Osteoblast (primary cell): ENCODE measurements around the gene ZBP1. TPM values are rescaled to one million over a fixed set of nuclear protein-coding genes. Genes with fewer than 3 reads are reported as not detected.

ENCODE experiments used
- DNase-seq: peaks from one replicate; pipeline ENCODE4 v3.0.0; 2011; ENCODE audit warnings: low spot score, mixed read lengths; ENCODE audit not compliant: insufficient read length; ENCODE audit errors: missing footprints
- H2AFZ ChIP-seq: 2 replicates; pipeline ENCODE4 v1.6.0; 2011; ENCODE audit warnings: mild to moderate bottlenecking, low read length
- H3K27ac ChIP-seq: 2 replicates; pipeline ENCODE4 v1.5.1; 2011; ENCODE audit warnings: mild to moderate bottlenecking, low read depth, low read length, moderate library complexity
- H3K27me3 ChIP-seq: 2 replicates; pipeline ENCODE4 v1.6.0; 2012; ENCODE audit warnings: mild to moderate bottlenecking, control low read depth, inconsistent platforms, low read length, moderate library complexity; ENCODE audit not compliant: insufficient read depth
- H3K36me3 ChIP-seq: 2 replicates; pipeline ENCODE4 v1.5.1; 2011; ENCODE audit warnings: mild to moderate bottlenecking, low read length, control low read depth, moderate library complexity; ENCODE audit not compliant: insufficient read depth
- H3K4me1 ChIP-seq: 2 replicates; pipeline ENCODE4 v1.5.1; 2011; ENCODE audit warnings: mild to moderate bottlenecking, low read length, control low read depth, moderate library complexity; ENCODE audit not compliant: insufficient read depth
- H3K4me2 ChIP-seq: 2 replicates; pipeline ENCODE4 v1.6.0; 2011; ENCODE audit warnings: mild to moderate bottlenecking, low read length; ENCODE audit not compliant: insufficient read depth
- H3K4me3 ChIP-seq: fragments of 200-600 bp; sonication (generic); 3 replicates; pipeline ENCODE4 v1.5.1; 2012; ENCODE audit warnings: mild to moderate bottlenecking, low read length, inconsistent platforms; ENCODE audit not compliant: insufficient read depth
- H3K79me2 ChIP-seq: 2 replicates; pipeline ENCODE4 v1.6.0; 2012; ENCODE audit warnings: mild to moderate bottlenecking, low read length, control low read depth, inconsistent platforms; ENCODE audit not compliant: insufficient read depth
- H3K9me3 ChIP-seq: 2 replicates; pipeline ENCODE4 v1.5.1; 2011; ENCODE audit warnings: low read depth, low read length, control low read depth
- H4K20me1 ChIP-seq: 2 replicates; pipeline ENCODE4 v1.6.0; 2012; ENCODE audit warnings: mild to moderate bottlenecking, low read length, control low read depth; ENCODE audit not compliant: insufficient read depth
- total RNA-seq: library from RNA; depleted of rRNA; stranded (reverse); fragments of >200 nt; gene quantifications from 2 replicates; pipeline ENCODE4 v1.2.3, GENCODE V29; 2012
- TF ChIP-seq, protein P1 (sequence below): IDR thresholded peaks from 2 replicates; pipeline ENCODE4 v1.5.1; 2011; ENCODE audit warnings: mild to moderate bottlenecking, low read depth, low read length, moderate library complexity; ENCODE audit errors: extremely low read depth

Gene ZBP1
- total RNA-seq, 1 donor = not detected

DNA sequence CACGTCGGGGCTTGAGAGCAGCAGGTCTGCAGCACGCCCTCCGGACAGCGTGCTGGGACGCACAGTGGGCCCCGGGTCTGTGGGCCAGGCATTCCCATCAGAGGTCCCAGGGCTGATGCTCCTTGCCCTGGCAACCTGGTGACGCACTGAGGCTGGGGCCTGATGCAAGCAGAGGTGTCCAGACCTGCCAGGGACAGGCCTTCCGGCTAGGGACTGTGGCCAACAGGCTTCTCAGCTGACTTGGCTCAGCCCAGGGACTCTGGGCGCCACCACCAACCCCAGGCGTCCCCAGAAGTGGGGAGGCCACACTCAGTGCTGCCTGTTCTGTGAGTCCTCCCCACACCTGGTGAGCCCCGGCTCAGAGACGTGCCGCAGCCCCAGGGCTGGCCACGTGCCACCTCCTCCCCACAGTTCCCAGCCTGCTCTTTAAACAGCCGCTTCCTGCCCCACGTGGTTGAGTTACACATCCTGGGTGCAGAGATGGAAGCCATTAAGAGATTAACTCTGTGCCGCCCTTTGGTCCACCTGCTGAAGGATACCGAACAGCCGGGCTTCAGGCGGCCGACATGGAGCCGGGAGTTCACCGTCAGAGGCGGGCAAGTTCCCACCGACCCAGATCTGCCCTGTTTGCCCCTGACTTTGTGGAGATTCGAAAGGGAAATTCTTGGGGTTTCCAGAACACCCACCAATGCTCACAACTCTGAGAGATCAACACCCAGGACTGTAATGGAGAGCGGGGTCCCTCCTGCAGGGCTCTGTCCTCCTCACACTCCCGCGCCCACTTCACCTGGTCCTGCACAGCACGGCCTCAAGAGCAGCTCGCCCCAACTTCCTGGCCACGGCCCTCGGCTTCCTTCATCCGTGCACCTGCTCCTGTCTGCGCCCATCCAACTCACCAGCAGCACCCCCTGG lies 37.6 kb upstream of the ZBP1 start:
- no peaks in the 10 kb centered on the region for H3K36me3 ChIP-seq
- no peaks in the 10 kb centered on the region for H3K27me3 ChIP-seq
- peak; percentile 84 for DNase-seq
- H3K9me3 ChIP-seq = no peaks in the 10 kb centered on the region
- H3K4me2 ChIP-seq = no peak overlapping the region
- peaks cover 28% of the 10 kb centered on the region for H4K20me1 ChIP-seq
- no peak overlapping the region for H3K4me3 ChIP-seq
- TF ChIP-seq, protein P1, sequence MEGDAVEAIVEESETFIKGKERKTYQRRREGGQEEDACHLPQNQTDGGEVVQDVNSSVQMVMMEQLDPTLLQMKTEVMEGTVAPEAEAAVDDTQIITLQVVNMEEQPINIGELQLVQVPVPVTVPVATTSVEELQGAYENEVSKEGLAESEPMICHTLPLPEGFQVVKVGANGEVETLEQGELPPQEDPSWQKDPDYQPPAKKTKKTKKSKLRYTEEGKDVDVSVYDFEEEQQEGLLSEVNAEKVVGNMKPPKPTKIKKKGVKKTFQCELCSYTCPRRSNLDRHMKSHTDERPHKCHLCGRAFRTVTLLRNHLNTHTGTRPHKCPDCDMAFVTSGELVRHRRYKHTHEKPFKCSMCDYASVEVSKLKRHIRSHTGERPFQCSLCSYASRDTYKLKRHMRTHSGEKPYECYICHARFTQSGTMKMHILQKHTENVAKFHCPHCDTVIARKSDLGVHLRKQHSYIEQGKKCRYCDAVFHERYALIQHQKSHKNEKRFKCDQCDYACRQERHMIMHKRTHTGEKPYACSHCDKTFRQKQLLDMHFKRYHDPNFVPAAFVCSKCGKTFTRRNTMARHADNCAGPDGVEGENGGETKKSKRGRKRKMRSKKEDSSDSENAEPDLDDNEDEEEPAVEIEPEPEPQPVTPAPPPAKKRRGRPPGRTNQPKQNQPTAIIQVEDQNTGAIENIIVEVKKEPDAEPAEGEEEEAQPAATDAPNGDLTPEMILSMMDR = no peak
- H3K4me1 ChIP-seq = no peaks in the 10 kb centered on the region
- H3K27ac ChIP-seq = no peak overlapping the region
- H2AFZ ChIP-seq = no peak overlapping the region
- peaks cover 7% of the 10 kb centered on the region for H3K79me2 ChIP-seq

DNA sequence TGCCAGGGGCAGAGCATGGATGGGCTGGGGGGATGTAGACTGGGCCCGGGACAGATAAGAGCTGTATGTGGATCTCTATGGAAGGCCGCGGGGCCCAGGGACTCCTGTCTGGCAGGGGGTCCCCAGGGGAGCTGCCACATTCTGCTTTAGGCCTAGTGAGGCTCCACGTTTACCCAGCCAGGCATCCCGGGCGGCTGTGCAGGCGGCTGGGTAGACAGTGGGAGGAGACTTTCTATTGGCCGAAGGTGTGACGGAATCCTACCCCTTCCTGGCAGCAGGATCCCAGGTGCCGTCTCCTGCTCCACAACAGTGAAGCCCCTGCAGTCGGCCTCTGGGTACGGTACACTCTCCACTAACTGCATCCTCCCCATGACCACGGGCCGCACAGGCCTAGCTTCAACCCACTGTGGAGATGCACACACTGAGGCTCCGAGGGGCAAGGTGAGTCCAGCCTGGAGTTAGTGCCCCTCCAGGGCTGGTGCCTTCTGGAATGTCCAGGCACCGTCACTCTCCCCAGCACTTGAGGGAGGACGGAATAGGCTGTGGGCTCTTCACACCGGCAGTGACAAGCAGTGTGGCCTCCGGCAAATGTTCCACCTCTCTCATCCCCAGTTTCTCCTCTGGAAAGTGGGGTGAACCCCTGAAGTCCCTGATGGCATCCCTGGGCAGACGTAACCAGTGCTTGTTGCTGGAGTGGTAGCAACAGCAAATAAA lies 36.8 kb upstream of the ZBP1 start:
- Histone ChIP-seq H3K79me2 (peaks cover 7% of the 10 kb centered on the region), H3K36me3 (peaks cover 4% of the 10 kb centered on the region), H3K4me2 (no peak overlapping the region), H3K9me3 (no peaks in the 10 kb centered on the region), H3K27me3 (no peaks in the 10 kb centered on the region), H4K20me1 (peaks cover 27% of the 10 kb centered on the region), H3K4me3 (no peak overlapping the region), H3K27ac (no peak overlapping the region), H3K4me1 (no peaks in the 10 kb centered on the region), H2AFZ (no peak overlapping the region)
- TF ChIP-seq, protein P1 = no peak
- peak; percentile 66 for DNase-seq

DNA sequence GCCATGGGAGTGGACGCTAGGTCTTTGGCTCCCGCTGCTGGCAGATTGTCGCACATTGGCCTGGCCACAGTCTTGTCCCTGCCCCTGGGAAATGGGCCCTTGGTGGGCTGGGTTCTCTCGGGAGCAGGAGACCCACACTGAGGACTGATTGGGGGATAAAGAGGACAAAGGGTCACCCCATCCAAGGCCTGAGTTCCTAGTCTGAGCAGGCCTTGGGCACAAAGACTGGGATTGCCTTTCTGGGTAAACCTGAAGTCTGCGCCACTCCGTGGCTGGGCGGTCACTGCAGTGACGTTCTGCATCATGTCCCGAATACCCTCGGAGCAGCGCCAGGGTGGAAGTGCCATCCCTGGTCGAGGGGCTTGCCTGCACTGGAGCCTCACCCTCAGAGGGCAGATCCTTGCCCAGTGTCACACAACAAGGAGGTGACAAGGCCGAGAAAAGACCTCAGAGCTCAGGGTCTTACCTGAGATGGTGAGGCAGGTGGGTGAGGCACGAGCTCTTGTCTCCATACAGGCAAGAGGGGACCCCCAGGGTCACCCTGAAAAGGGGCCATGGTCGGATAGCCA lies 36.1 kb upstream of the ZBP1 start:
- peaks cover 7% of the 10 kb centered on the region for H3K36me3 ChIP-seq
- H2AFZ ChIP-seq = no peak overlapping the region
- H4K20me1 ChIP-seq = peaks cover 23% of the 10 kb centered on the region
- H3K27me3 ChIP-seq = no peaks in the 10 kb centered on the region
- no peak overlapping the region for H3K4me2 ChIP-seq
- peaks cover 4% of the 10 kb centered on the region for H3K79me2 ChIP-seq
- H3K4me1 ChIP-seq = no peaks in the 10 kb centered on the region
- TF ChIP-seq, protein P1 = no peak
- H3K9me3 ChIP-seq = no peaks in the 10 kb centered on the region
- peak; percentile 71 for DNase-seq
- H3K27ac ChIP-seq = no peak overlapping the region
- no peak overlapping the region for H3K4me3 ChIP-seq

DNA sequence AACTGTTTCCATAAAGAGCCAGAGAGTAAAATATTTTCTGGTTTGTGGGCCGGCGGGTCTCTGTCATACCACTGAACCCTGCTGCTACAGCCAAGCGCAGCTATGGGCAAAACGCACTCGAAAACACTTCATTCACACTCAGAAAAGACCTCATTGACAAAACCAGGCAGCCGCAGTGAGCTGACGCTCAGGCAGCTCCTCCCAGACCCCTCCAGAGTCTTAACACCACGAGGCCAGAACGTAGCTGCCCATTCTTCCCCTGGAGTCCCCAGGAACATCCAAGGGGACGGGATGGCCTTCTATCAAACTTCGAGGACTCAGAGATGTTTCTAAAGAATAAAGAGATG lies 35.6 kb upstream of the ZBP1 start:
- H3K4me3 ChIP-seq = no peak overlapping the region
- H4K20me1 ChIP-seq = peaks cover 22% of the 10 kb centered on the region
- peaks cover 2% of the 10 kb centered on the region for H3K79me2 ChIP-seq
- H2AFZ ChIP-seq = no peak overlapping the region
- H3K36me3 ChIP-seq = peaks cover 10% of the 10 kb centered on the region
- no peak overlapping the region for H3K27ac ChIP-seq
- H3K4me2 ChIP-seq = no peak overlapping the region
- DNase-seq = peak; percentile 75
- H3K9me3 ChIP-seq = no peaks in the 10 kb centered on the region
- H3K4me1 ChIP-seq = no peaks in the 10 kb centered on the region
- H3K27me3 ChIP-seq = no peaks in the 10 kb centered on the region
- TF ChIP-seq, protein P1 = no peak
